NCI-H524 treated with DMSO at 0.1 percent for 48 hours (cell line): ENCODE data around the gene NEK2.
"Not testable (repeated sequence)": the region's sequence is repeated elsewhere in the genome, so short reads cannot be mapped to it uniquely, and the experiment has no call there.

ENCODE experiments used
- DNase-seq: peaks from one replicate; lab custom pipeline; 2025; lab: John Stamatoyannopoulos, UW

Gene NEK2

GRCh38 chr1:211675230-211676105 lies at the start of gene NEK2:
Gene NEK2 (minus strand): TSS chr1:211675621. CDS start chr1:211675479, 142 bp downstream.
- DNase-seq: peak; percentile 81

GRCh38 chr1:211724687-211725196 lies 49.3 kb upstream of the NEK2 start:
- DNase-seq: no peak

GRCh38 chr1:211723273-211723672 lies 47.9 kb upstream of the NEK2 start:
- DNase-seq: no peak

- no peak for DNase-seq
Observed at GRCh38 chr1:211722277-211723175, 47.1 kb upstream of the NEK2 start.

GRCh38 chr1:211716555-211716954 lies 41.1 kb upstream of the NEK2 start:
- DNase-seq: not testable (repeated sequence)

- peak; percentile 86 for DNase-seq
Observed at GRCh38 chr1:211715971-211716370, 40.5 kb upstream of the NEK2 start.

GRCh38 chr1:211714154-211714553 lies 38.7 kb upstream of the NEK2 start:
- no peak for DNase-seq

- no peak for DNase-seq
Observed at GRCh38 chr1:211713231-211713630, 37.8 kb upstream of the NEK2 start.

- no peak for DNase-seq
Observed at GRCh38 chr1:211711315-211711705, 35.9 kb upstream of the NEK2 start.

- DNase-seq: no peak
Observed at GRCh38 chr1:211710566-211711314, 35.3 kb upstream of the NEK2 start.

GRCh38 chr1:211708926-211709325 lies 33.5 kb upstream of the NEK2 start:
- no peak for DNase-seq

- DNase-seq: no peak
Observed at GRCh38 chr1:211708006-211708405, 32.6 kb upstream of the NEK2 start.

GRCh38 chr1:211705467-211706091 lies 30.2 kb upstream of the NEK2 start:
- no peak for DNase-seq

- DNase-seq: no peak
Observed at GRCh38 chr1:211704543-211704942, 29.1 kb upstream of the NEK2 start.

- DNase-seq: no peak
Observed at GRCh38 chr1:211703812-211704537, 28.6 kb upstream of the NEK2 start.

- DNase-seq: no peak
Observed at GRCh38 chr1:211701733-211702132, 26.3 kb upstream of the NEK2 start.

- no peak for DNase-seq
Observed at GRCh38 chr1:211699059-211699458, 23.6 kb upstream of the NEK2 start.

- peak; percentile 23 for DNase-seq
Observed at GRCh38 chr1:211698161-211699026, 23.0 kb upstream of the NEK2 start.

GRCh38 chr1:211697356-211697755 lies 21.9 kb upstream of the NEK2 start:
- peak; percentile 93 for DNase-seq
